Peyer's patch (tissue), 4 donors: ENCODE data around the gene DUOXA1.

ENCODE experiments used
- POLR2A ChIP-seq, 2 donors: fragments of 450-650 bp; IDR thresholded peaks; one replicate each; pipeline ENCODE4 v1.5.1; 2017; ENCODE audit warnings: antibody characterized with exemption in 2 of 2, mild to moderate bottlenecking in 2 of 2, moderate library complexity in 2 of 2
- TF ChIP-seq, protein P1 (sequence below), 6 experiments: fragments of 450-650 bp in 4 of 6; fragments of 200-600 bp in 2 of 6; sonication (generic) in 1 of 6; IDR thresholded peaks; one replicate each; pipeline ENCODE4 v1.5.1; 2017 to 2019; ENCODE audit warnings: antibody characterized with exemption in 6 of 6, mild to moderate bottlenecking in 3 of 6, moderate library complexity in 1 of 6

DNA sequence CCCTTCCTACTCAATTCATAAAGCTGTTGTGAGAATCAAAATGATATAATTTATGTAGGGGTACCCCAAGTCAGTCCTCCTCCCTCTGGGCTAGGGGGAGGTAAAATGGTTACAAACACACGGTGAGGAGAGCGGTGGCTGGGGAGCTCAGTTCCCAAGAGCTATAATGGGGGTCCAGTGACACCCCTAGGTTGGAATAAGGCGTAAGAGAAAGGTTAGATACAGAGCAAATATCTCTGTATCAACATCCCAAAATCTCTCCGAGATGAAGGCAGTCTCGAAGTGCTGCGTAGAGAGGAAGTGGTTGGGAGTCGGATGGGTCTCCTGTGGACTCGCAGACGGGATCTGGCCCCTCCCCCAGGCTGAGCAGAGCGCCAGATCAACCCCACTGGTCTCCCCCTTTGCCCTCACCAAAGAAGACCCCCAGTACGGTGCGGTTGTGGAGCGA, 17.5 kb downstream of the DUOXA1 start:
- TF ChIP-seq, protein P1, sequence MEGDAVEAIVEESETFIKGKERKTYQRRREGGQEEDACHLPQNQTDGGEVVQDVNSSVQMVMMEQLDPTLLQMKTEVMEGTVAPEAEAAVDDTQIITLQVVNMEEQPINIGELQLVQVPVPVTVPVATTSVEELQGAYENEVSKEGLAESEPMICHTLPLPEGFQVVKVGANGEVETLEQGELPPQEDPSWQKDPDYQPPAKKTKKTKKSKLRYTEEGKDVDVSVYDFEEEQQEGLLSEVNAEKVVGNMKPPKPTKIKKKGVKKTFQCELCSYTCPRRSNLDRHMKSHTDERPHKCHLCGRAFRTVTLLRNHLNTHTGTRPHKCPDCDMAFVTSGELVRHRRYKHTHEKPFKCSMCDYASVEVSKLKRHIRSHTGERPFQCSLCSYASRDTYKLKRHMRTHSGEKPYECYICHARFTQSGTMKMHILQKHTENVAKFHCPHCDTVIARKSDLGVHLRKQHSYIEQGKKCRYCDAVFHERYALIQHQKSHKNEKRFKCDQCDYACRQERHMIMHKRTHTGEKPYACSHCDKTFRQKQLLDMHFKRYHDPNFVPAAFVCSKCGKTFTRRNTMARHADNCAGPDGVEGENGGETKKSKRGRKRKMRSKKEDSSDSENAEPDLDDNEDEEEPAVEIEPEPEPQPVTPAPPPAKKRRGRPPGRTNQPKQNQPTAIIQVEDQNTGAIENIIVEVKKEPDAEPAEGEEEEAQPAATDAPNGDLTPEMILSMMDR (IDR thresholded peaks at IDR 0.05), result no peak
- TF ChIP-seq POLR2A (IDR thresholded peaks at IDR 0.05), result no peak
